K562 (cell line): Measurements from ENCODE around the gene GABRB1. TPM values are rescaled to one million over a fixed set of nuclear protein-coding genes. Genes with fewer than 3 reads are reported as not detected.

Experiments
- ATAC-seq: fragments of 200-7000 bp; cut with Tn5 transposase; 3 replicates; pipeline ENCODE4 v1.9.1; 2020; ENCODE audit warnings: moderate library complexity
- BruUV-seq: library from RNA; stranded (reverse); fragments of 400-500 nt; replicated peaks from 2 replicates; lab custom pipeline; 2021; lab: Mats Ljungman, UMichigan
- CTCF ChIA-PET: fragments of 300-600 bp; formaldehyde crosslinking; extraction: SDS; loops from one replicate; lab custom pipeline; 2021; ENCODE audit warnings: low intra/inter-chr PET ratio; lab: Yijun Ruan, JAX
- POLR2A ChIA-PET: fragments of 300-600, 350-650 bp; sonication (Branson Sonifier 250); formaldehyde crosslinking; extraction: SDS; loops from one replicate; lab custom pipeline; 2021; ENCODE audit warnings: antibody characterized with exemption, inconsistent platforms; lab: Yijun Ruan, JAX
- DNase-seq, 4 experiments: peaks; one replicate each; pipeline versions ENCODE4 v3.0.0 to v3.0.0-alpha.2; 2011 to 2018; ENCODE audit warnings: low spot score in 3 of 4, mixed read lengths in 3 of 4; ENCODE audit errors: extremely low read depth in 1 of 4
- FAIRE-seq: peaks from 2 replicates; lab custom pipeline; 2011; peaks lifted over from hg19 to GRCh38; lab: Jason Lieb, UNC
- H2AFZ ChIP-seq: 2 replicates; pipeline ENCODE4 v1.6.0; 2011; ENCODE audit warnings: low read depth, low read length, control low read depth, inconsistent platforms
- H3K27ac ChIP-seq: fragments of 200-600 bp; 3 replicates; pipeline ENCODE4 v1.8.0; 2011; ENCODE audit warnings: low read depth, mild to moderate bottlenecking, control low read depth, inconsistent platforms, low read length, moderate library complexity, mixed read lengths; ENCODE audit errors: extremely low read depth
- H3K27me3 ChIP-seq, 2 experiments: fragments of 300-600 bp in 1 of 2; 2 replicates in 1 of 2; 3 replicates in 1 of 2; pipeline versions ENCODE4 v1.6.0 to v1.8.0; 2011; ENCODE audit warnings: inconsistent platforms in 2 of 2, low read length in 2 of 2, mild to moderate bottlenecking in 1 of 2, mixed read lengths in 1 of 2, moderate library complexity in 1 of 2; ENCODE audit not compliant: control insufficient read depth in 2 of 2, insufficient read depth in 2 of 2
- H3K36me3 ChIP-seq: fragments of 300-600 bp; 3 replicates; pipeline ENCODE4 v1.8.0; 2011; ENCODE audit warnings: mild to moderate bottlenecking, low read length, inconsistent platforms; ENCODE audit not compliant: control insufficient read depth, insufficient read depth
- H3K4me1 ChIP-seq, 2 experiments: fragments of 200-600 bp in 1 of 2; replicated peaks in 1 of 2; 2 replicates in 1 of 2; 3 replicates in 1 of 2; pipeline versions ENCODE4 v1.5.1 to v1.8.0; 2011; ENCODE audit warnings: inconsistent platforms in 2 of 2, low read length in 2 of 2, mild to moderate bottlenecking in 1 of 2, mixed read lengths in 1 of 2, moderate library complexity in 1 of 2; ENCODE audit not compliant: control insufficient read depth in 2 of 2, insufficient read depth in 2 of 2
- H3K4me2 ChIP-seq: 2 replicates; pipeline ENCODE4 v1.6.1; 2011; ENCODE audit warnings: low read length, control low read depth, inconsistent platforms, mixed read lengths; ENCODE audit not compliant: insufficient read depth
- H3K4me3 ChIP-seq: fragments of 200-600 bp; sonication (generic), shearing (Covaris generic); 2 replicates; pipeline ENCODE4 v1.5.1; 2016; ENCODE audit warnings: control low read depth, inconsistent platforms
- H3K79me2 ChIP-seq: fragments of 200-600 bp; 3 replicates; pipeline ENCODE4 v1.8.0; 2011; ENCODE audit warnings: low read length, inconsistent platforms; ENCODE audit not compliant: control insufficient read depth, insufficient read depth
- H3K9ac ChIP-seq, 2 experiments: 2 replicates each; pipeline versions ENCODE4 v1.6.0 to v1.6.1; 2011; ENCODE audit warnings: low read depth in 2 of 2, low read length in 2 of 2, control low read depth in 1 of 2, inconsistent platforms in 1 of 2, mild to moderate bottlenecking in 1 of 2, mixed read lengths in 1 of 2; ENCODE audit not compliant: insufficient read depth in 1 of 2
- H3K9me1 ChIP-seq: one replicate; pipeline ENCODE4 v1.6.0; 2011; ENCODE audit warnings: inconsistent platforms, mild to moderate bottlenecking, low read length, moderate library complexity; ENCODE audit not compliant: control insufficient read depth, insufficient read depth
- H3K9me3 ChIP-seq: replicated peaks from 2 replicates; pipeline ENCODE4 v1.5.1; 2011; ENCODE audit warnings: low read depth, low read length, inconsistent platforms; ENCODE audit not compliant: control insufficient read depth, insufficient read depth
- H4K20me1 ChIP-seq: replicated peaks from 2 replicates; pipeline ENCODE4 v1.6.1; 2011; ENCODE audit warnings: low read length, inconsistent platforms, mixed read lengths; ENCODE audit not compliant: control insufficient read depth, insufficient read depth
- CBX1 ChIP-seq: sonication (generic); IDR thresholded peaks from 2 replicates; pipeline ENCODE4 v1.6.1; 2016; ENCODE audit warnings: antibody characterized with exemption, low read depth, mild to moderate bottlenecking
- EP400 ChIP-seq: fragments of 450-650 bp; IDR thresholded peaks from 2 replicates; pipeline ENCODE4 v1.6.1; 2017; ENCODE audit warnings: antibody characterized with exemption, mild to moderate bottlenecking, moderate library complexity
- HMG20A ChIP-seq: fragments of 450-650 bp; formaldehyde crosslinking; conservative IDR thresholded peaks from 2 replicates; pipeline ENCODE4 v1.4.0; 2020; ENCODE audit warnings: mild to moderate bottlenecking, mixed read lengths
- NCOA6 ChIP-seq: fragments of 450-650 bp; IDR thresholded peaks from 2 replicates; pipeline ENCODE4 v1.6.1; 2017; ENCODE audit warnings: mild to moderate bottlenecking
- NCOR1 ChIP-seq: fragments of 450-650 bp; IDR thresholded peaks from 2 replicates; pipeline ENCODE4 v1.6.1; 2016; ENCODE audit warnings: mild to moderate bottlenecking, moderate library complexity
- PYGO2 ChIP-seq: fragments of 450-650 bp; IDR thresholded peaks from 2 replicates; pipeline ENCODE4 v1.6.1; 2016; ENCODE audit warnings: mild to moderate bottlenecking, missing genetic modification characterization, moderate library complexity, missing compliant biosample characterization
- SMAD4 ChIP-seq: fragments of 250-450 bp; sonication (Bioruptor Pico); conservative IDR thresholded peaks from 2 replicates; pipeline ENCODE4 v1.8.0; 2021; ENCODE audit warnings: inconsistent platforms, mild to moderate bottlenecking, moderate library complexity
- SOX6 ChIP-seq: fragments of 450-650 bp; IDR thresholded peaks from 2 replicates; pipeline ENCODE4 v1.6.1; 2014; ENCODE audit warnings: mild to moderate bottlenecking
- SREBF1 ChIP-seq: fragments of 150-350 bp; IDR thresholded peaks from 2 replicates; pipeline ENCODE4 v1.6.1; 2014; ENCODE audit warnings: antibody characterized with exemption, low read depth, low read length, borderline replicate concordance
- TRIM28 ChIP-seq: fragments of 450-650 bp; IDR thresholded peaks from 2 replicates; pipeline ENCODE4 v1.6.1; 2017
- ZFX ChIP-seq: sonication (generic); formaldehyde crosslinking; IDR thresholded peaks from 2 replicates; pipeline ENCODE4 v1.8.0; 2022; ENCODE audit warnings: mild to moderate bottlenecking, missing genetic modification reagents, moderate library complexity
- WGBS: fragments of 100-300 bp; shearing (Covaris generic); methylation state at CpG from one replicate; pipeline ENCODE4 v1.1.6; 2016; ENCODE audit warnings: low coverage, mixed read lengths; ENCODE audit not compliant: insufficient coverage; ENCODE audit errors: missing lambda C conversion rate; 5-methylcytosine and 5-hydroxymethylcytosine counted together
- in situ Hi-C: fragments of 300-500 bp; cut with MboI; formaldehyde crosslinking; loops from 4 replicates; pipeline ENCODE4 v1.15.0; 2018; ENCODE audit warnings: inconsistent platforms, mixed read lengths
- intact Hi-C: fragments of 100-400 bp; cut with micrococcal nuclease; formaldehyde crosslinking; loops from 2 replicates; pipeline ENCODE4 v1.14.2; 2022
- polyA plus RNA-seq, 8 experiments: library from polyadenylated mRNA; depleted of rRNA in 4 of 8; stranded (reverse) in 5 of 8; unstranded in 3 of 8; fragments of >200 nt; fragmentation: Nextera tagmentation in 2 of 8; fragmentation: Illumina TruSeq in 1 of 8; extraction: Ambion mirVana in 2 of 8; extraction: Trizol in 1 of 8; gene quantifications; 2 replicates each; pipeline versions ENCODE4 v1.2.1 to v1.2.3, GENCODE V29; 2011 to 2014; ENCODE audit warnings: inconsistent platforms in 1 of 8, missing spikeins in 1 of 8
- total RNA-seq, 7 experiments: library from RNA; depleted of rRNA in 6 of 7; stranded (reverse); fragments of >200 nt in 6 of 7; fragmentation: Illumina TruSeq in 2 of 7; extraction: Trizol in 2 of 7; gene quantifications; 2 replicates each; pipeline versions ENCODE4 v1.2.1 to v1.2.3, GENCODE V29; 2011 to 2021; ENCODE audit warnings: low replicate concordance in 1 of 7
- TF ChIP-seq, protein P1 (sequence below): fragments of 450-650 bp; conservative IDR thresholded peaks from 2 replicates; pipeline ENCODE4 v1.6.1; 2016; ENCODE audit warnings: missing genetic modification characterization, low read depth, mild to moderate bottlenecking, missing compliant biosample characterization, moderate library complexity
- TF ChIP-seq, protein P2 (sequence below): sonication (generic); formaldehyde crosslinking; IDR thresholded peaks from 2 replicates; pipeline ENCODE4 v1.8.1; 2022; ENCODE audit warnings: missing genetic modification reagents
- TF ChIP-seq, protein P3 (sequence below): fragments of 250-450 bp; sonication (Bioruptor Pico); IDR thresholded peaks from 2 replicates; pipeline ENCODE4 v1.5.0; 2021
- TF ChIP-seq, protein P4 (sequence below): fragments of 250-450 bp; sonication (Bioruptor Pico); IDR thresholded peaks from 2 replicates; pipeline ENCODE4 v1.5.0; 2020; ENCODE audit warnings: mild to moderate bottlenecking

The GABRB1 gene
- total and polyA plus RNA-seq, 9 of the 15 experiments (the other 6 are each of a cell fraction or from before 2014, with no cell fraction given), result not detected

DNA sequence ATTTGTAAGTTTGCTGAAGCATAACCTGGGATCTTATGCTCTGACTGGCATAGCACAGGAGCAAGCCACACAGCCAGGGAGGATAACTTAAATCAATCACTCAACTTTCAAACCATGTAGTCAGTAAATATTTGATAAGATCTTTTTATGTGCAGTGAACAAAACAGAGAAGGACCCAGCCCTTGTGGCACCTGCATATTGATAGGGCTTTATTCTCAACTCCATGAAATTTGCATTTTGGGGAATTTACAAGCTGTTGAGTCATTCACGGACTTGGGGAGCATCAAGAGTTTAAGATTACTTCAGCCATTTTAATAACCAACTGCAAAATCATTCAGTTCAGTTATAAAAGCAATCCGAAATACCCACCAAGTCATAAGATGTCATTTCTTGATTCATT is 309.5 kb downstream of the GABRB1 start:
- Histone ChIP-seq H3K79me2 (no peaks in the 10 kb centered on the region), H3K27me3 (no peaks in the 10 kb centered on the region), H3K4me2 (no peak overlapping the region), H3K36me3 (no peaks in the 10 kb centered on the region), H2AFZ (no peak overlapping the region), H3K9me1 (no peaks in the 10 kb centered on the region), H3K27ac (no peak overlapping the region), H3K4me1 (no peaks in the 10 kb centered on the region), H3K9ac (no peak overlapping the region), H3K9me3 (no peaks in the 10 kb centered on the region), H3K4me3 (no peak overlapping the region), H4K20me1 (no peaks in the 10 kb centered on the region)
- no TSS peak for BruUV-seq
- no peak for TF ChIP-seq ZFX (CRISPR knock-in tag)
- no peak for TF ChIP-seq SMAD4 (CRISPR knock-in tag)
- TF ChIP-seq TRIM28, result no peak
- TF ChIP-seq SOX6, result no peak
- TF ChIP-seq SREBF1, result no peak
- WGBS, result 0% methylated on average over 2 of the region's 2 CpGs
- CTCF ChIA-PET, result no interaction called here
- in situ Hi-C loops (no loop called here), intact Hi-C loops (no loop called here)
- DNase-seq (no peak), ATAC-seq (no peak), FAIRE-seq (no peak)
- POLR2A ChIA-PET, result no interaction called here

DNA sequence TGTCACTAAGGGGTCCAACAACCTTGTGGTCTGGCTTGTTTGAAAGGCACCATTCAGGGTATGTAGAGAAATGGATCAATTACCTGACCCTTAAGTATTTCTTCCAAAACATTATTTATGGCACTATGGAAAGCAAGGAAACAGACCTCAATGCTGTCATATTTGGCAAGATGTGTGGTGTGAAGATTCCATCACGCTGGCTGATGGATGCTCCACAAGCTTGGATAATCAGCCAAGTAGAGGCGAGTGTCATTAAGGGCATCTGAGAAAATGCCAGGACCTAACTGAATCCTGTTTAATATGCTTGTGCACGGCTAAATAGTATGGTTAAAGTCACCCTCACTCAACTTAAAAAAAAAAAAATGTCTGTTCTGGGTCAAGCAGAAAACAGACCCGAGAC is 311.4 kb downstream of the GABRB1 start:
- no TSS peak for BruUV-seq
- in situ Hi-C loops (no loop called here), intact Hi-C loops (no loop called here)
- DNase-seq, result no peak
- Histone ChIP-seq H3K9me1 (no peaks in the 10 kb centered on the region), H4K20me1 (no peaks in the 10 kb centered on the region), H3K9ac (no peak overlapping the region), H3K27me3 (no peaks in the 10 kb centered on the region), H3K4me3 (no peak overlapping the region), H2AFZ (no peak overlapping the region), H3K79me2 (no peaks in the 10 kb centered on the region), H3K9me3 (no peaks in the 10 kb centered on the region), H3K36me3 (no peaks in the 10 kb centered on the region), H3K4me1 (no peaks in the 10 kb centered on the region), H3K4me2 (no peak overlapping the region), H3K27ac (no peak overlapping the region)
- ChIA-PET POLR2A (no interaction called here), CTCF (no interaction called here)
- ATAC-seq, result no peak
- no peak for FAIRE-seq
- 1% methylated on average over 4 of the region's 4 CpGs for WGBS
- TF ChIP-seq, protein P1, sequence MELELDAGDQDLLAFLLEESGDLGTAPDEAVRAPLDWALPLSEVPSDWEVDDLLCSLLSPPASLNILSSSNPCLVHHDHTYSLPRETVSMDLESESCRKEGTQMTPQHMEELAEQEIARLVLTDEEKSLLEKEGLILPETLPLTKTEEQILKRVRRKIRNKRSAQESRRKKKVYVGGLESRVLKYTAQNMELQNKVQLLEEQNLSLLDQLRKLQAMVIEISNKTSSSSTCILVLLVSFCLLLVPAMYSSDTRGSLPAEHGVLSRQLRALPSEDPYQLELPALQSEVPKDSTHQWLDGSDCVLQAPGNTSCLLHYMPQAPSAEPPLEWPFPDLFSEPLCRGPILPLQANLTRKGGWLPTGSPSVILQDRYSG, result no peak
- no peak for TF ChIP-seq NCOR1
- TF ChIP-seq PYGO2 (tag), result no peak
- TF ChIP-seq, protein P2, sequence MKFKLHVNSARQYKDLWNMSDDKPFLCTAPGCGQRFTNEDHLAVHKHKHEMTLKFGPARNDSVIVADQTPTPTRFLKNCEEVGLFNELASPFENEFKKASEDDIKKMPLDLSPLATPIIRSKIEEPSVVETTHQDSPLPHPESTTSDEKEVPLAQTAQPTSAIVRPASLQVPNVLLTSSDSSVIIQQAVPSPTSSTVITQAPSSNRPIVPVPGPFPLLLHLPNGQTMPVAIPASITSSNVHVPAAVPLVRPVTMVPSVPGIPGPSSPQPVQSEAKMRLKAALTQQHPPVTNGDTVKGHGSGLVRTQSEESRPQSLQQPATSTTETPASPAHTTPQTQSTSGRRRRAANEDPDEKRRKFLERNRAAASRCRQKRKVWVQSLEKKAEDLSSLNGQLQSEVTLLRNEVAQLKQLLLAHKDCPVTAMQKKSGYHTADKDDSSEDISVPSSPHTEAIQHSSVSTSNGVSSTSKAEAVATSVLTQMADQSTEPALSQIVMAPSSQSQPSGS (CRISPR knock-in tag), result no peak
- no peak for TF ChIP-seq EP400
- TF ChIP-seq, protein P3, sequence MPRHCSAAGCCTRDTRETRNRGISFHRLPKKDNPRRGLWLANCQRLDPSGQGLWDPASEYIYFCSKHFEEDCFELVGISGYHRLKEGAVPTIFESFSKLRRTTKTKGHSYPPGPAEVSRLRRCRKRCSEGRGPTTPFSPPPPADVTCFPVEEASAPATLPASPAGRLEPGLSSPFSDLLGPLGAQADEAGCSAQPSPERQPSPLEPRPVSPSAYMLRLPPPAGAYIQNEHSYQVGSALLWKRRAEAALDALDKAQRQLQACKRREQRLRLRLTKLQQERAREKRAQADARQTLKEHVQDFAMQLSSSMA (CRISPR knock-in tag), result no peak
- no peak for TF ChIP-seq HMG20A (CRISPR knock-in tag)
- no peak for TF ChIP-seq CBX1
- TF ChIP-seq, protein P4, sequence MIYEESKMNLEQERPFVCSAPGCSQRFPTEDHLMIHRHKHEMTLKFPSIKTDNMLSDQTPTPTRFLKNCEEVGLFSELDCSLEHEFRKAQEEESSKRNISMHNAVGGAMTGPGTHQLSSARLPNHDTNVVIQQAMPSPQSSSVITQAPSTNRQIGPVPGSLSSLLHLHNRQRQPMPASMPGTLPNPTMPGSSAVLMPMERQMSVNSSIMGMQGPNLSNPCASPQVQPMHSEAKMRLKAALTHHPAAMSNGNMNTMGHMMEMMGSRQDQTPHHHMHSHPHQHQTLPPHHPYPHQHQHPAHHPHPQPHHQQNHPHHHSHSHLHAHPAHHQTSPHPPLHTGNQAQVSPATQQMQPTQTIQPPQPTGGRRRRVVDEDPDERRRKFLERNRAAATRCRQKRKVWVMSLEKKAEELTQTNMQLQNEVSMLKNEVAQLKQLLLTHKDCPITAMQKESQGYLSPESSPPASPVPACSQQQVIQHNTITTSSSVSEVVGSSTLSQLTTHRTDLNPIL (CRISPR knock-in tag), result no peak
- no peak for TF ChIP-seq NCOA6
